ENCODE results near the gene NFATC4.
A peak's percentile ranks its signal among the peaks of the same experiment; 100 is the strongest.

Gene NFATC4

GRCh38 chr14:24411443-24412389 lies 43.7 kb downstream of the NFATC4 start:
- DNase-seq (ENCODE audit: low read depth), result peak; percentile 52

GRCh38 chr14:24414077-24414476 lies 46.1 kb downstream of the NFATC4 start:
- DNase-seq (ENCODE audit: low read depth), result no peak

GRCh38 chr14:24414732-24415420 lies 46.9 kb downstream of the NFATC4 start:
- DNase-seq (ENCODE audit: low read depth), result no peak

DNA sequence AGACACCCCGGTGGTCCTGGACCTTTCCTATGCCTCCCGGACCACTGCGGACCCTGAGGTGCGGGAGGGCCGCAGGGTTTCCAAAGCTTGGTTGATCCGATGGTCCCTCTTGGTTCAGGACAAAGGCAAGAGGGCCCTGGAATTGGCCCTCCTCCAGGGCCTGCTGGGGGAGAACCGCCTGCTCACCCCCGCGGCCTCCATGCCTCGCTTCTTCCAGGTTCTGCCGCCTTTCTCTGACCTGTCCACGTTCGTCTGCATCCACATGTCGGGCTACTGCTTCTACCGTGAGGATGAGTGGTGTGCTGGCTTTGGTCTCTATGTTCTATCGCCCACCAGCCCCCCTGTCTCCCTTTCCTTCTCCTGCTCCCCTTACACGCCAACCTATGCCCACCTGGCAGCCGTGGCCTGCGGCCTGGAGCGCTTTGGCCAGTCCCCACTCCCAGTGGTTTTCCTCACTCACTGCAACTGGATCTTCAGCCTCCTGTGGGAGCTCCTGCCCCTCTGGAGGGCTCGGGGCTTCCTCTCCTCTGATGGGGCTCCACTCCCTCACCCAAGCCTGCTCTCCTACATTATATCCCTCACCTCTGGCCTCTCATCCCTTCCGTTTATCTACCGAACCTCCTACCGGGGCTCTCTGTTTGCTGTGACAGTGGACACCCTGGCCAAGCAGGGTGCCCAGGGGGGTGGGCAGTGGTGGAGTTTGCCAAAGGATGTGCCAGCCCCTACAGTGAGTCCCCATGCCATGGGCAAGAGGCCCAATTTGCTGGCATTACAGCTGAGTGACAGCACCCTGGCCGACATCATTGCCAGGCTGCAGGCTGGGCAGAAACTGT lies 47.7 kb downstream of the NFATC4 start:
- DNase-seq (ENCODE audit: low read depth), result no peak

DNA sequence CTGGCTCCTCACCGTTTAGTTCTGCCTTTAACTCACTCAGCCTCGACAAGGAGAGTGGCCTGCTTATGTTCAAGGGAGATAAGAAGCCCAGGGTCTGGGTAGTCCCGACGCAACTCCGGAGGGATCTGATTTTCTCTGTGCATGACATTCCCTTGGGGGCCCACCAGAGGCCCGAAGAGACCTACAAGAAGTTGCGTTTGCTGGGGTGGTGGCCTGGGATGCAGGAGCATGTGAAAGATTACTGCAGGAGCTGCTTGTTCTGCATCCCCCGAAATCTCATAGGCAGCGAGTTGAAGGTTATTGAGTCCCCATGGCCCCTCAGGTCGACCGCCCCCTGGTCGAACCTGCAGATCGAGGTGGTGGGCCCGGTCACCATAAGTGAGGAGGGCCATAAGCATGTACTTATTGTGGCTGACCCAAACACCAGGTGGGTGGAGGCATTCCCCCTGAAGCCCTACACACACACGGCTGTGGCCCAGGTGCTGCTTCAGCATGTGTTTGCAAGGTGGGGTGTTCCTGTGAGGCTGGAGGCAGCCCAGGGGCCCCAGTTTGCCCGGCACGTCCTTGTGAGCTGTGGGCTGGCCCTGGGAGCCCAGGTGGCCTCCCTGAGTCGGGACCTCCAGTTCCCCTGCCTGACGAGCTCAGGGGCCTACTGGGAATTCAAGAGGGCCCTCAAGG lies 48.4 kb downstream of the NFATC4 start:
- DNase-seq (ENCODE audit: low read depth), result no peak

- no peak for DNase-seq (ENCODE audit: low read depth)
Observed at GRCh38 chr14:24416932-24417619, 49.1 kb downstream of the NFATC4 start.

DNA sequence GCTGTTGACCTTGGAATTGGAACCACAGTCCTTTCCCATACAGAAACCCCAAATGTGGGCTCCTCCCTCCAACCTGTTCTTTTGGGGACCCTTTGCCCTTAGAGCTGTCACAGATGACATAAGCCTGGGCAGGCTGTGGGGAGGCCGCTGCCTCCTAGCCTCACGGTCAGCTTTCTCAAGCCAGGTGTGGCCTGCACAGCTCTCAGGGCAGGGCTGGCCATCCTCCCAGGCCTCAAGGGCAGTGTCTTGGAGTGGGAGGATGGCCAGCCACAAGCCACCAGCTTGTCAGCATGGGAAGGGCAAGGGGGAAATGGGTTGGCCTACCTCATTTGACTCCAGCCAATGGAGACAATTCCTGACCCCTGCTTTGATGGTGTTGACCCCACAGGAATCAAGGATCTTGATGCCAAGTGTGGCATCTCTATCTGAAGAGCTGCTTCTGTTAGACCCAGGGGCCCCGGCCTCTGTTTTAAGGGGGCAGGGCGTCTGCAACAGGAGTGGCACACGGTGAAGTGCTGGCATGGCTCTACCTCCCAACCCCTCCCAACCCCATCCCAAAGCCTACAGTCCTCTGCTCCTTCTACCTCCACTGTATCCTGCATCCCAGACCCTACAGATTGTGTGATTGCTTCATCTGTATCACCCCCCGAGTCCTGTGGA lies 50.0 kb downstream of the NFATC4 start:
- no peak for DNase-seq (ENCODE audit: low read depth)

- DNase-seq (ENCODE audit: low read depth), result no peak
Observed at GRCh38 chr14:24418492-24418873, 50.5 kb downstream of the NFATC4 start.

- DNase-seq (ENCODE audit: low read depth), result no peak
Observed at GRCh38 chr14:24422261-24422660, 54.3 kb downstream of the NFATC4 start.

DNA sequence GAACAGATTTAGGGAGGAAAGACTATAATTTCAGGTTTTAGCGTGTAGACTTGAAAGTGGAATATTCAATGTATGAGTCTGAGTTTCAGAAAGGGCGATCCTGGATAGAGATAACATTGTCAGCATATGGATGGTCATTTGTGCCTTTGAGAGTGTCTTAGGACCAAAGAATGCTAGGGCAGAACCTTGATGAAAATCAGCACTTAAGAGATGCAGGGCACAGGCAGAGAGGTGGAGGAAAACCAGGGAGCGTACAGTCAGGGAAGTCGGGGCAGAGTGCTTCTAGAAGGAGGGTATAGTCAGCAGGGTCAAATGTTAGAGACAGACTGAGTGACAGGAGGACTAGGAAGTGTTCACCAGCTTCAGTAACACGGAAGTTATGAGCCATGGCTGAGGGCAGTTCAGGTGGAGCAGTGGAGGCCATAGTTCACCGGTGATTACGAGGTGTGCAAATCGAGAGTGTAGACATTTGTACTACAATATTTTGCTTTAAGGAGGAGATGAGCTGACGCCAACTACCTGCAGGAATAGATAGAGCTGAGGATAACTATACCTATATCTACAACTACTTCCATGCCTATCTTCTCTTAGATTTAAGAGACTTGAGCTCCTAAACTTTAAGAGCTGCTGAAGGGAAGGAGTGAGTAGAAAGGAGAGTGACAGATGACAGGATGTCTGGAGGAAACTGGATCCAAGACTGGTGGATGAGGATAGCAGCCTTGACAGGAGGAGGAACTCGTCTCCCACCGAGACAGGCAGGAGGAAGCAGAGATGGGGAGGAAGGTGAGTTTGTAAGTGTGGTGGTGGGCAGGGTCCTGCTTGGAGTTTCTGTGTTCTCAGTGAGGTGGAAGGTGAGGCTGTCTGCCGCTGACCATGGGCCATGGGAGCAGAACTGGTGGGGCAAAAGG lies 55.0 kb downstream of the NFATC4 start:
- DNase-seq (ENCODE audit: low read depth), result no peak

GRCh38 chr14:24425704-24426103 lies 57.7 kb downstream of the NFATC4 start:
- peak; percentile 70 for DNase-seq (ENCODE audit: low read depth)

DNA sequence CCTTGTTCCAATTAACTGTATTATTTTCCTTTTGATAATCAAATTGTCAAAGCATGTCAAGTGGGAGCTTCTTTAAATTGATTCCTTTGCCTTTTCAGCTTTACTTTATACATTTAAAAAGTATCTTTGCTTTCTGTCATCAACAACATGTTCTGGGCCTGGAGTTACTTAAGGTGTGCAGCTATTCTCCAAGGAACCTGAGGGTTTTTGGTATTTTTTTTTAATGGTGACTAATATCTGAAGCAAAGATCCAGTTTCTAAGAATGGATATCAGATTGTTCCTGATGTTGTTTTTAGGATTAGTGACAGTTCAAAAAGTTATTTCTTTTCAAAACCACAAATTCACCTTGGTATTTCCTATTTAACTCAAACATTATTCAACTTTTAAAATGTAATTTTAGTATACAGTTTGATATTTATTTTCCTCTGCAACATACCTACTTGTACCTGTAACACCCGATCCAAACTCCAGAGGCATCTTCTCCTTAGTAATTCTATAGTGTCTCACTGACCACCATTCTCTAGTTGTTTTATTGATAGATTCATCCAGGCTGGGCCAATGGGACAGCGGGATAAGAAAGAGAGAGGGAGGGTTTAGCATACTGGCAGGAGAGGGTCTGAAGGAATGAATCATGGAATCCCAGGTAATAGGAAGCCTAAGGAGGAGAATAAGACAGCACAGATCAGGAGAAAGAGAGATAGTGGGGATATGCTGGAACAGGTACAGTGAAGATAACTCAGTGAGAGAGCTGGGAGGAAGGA lies 58.3 kb downstream of the NFATC4 start:
- no peak for DNase-seq (ENCODE audit: low read depth)

DNA sequence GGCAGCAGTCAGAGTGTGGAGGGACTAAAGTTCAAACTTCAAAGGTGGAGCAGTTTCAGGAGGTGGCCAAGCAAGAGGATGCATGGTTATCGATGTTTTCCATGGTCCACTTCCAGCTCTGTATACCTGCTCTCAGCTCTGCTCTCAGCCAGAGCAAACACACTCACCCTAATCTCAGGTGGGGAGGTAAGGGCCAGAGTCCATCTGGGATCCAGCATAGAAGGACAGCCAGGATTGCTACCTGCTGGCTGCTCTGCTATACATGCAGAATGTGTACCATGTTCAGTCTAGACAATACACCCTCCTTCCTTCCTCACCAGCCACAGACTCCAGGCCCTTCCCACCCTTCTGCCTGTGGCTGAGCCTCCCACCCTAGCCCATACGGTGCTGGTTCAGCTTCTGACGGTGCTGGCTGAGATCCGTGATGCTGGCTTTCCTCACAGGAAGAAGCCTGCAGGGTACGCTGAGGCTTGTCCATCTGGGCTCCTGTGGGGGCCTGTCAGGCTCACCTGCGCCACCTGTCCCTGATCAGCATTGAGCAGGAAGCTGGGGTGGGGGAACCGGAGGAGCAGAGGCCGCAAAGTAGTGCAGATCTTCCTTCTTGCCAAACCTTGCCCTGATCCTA lies 59.0 kb downstream of the NFATC4 start:
- no peak for DNase-seq (ENCODE audit: low read depth)

DNA sequence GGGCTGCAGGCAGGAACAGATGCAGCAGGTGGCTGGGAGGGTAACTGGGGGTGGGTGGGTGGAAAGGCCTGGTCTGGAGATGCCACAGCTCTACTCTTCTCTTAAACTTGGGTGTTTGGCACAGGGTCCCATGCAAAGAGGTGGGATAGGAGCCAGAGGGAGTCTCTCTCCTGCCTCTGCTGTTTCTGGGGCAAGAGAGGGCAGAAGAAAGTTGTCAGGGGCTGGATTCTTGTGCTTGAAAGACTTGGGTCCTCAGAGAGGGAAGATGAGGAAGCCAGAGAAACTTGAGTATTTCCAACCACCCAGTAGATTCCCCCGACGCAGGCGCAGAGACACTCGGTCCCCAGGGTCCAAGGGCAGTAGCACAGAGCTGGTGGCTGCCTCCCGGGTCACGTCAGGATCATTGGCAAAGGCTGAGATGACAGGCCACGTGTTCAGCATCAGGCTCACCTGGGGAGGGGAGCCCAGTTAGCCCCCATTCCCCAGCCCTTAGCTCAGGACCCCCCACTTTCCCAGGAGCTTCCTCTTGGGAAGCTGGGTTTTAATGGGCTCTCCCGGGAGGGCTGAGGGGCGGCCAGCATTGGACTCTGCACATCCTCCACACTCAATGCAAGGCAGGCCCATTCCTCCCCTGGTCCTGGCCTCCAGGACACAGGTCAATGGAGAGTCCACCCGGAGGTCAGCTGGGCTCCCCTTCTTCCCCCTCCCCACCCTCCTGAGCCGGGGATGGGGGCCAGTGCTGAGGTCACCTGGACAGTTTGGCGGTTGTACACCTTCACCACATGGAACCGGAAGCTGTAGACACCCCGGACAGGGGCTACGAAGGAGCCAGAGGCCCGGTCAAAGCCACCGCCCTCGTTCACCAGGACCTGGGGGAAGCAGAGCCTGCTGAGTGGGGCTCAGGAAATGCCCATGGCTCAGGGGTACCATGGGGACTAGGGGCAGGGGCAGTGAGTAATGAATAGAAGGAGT lies 59.8 kb downstream of the NFATC4 start:
- no peak for DNase-seq (ENCODE audit: low read depth)

- DNase-seq (ENCODE audit: low read depth), result no peak
Observed at GRCh38 chr14:24428628-24429394, 60.8 kb downstream of the NFATC4 start.
